NCI-H1694 treated with DMSO at 0.1 percent for 48 hours (cell line): ENCODE data around the gene CES3.
A peak's percentile ranks its signal among the peaks of the same experiment; 100 is the strongest.
"Not testable (repeated sequence)": the region's sequence is repeated elsewhere in the genome, so short reads cannot be mapped to it uniquely, and the experiment has no call there.

Source experiments
- DNase-seq: peaks from one replicate; lab custom pipeline; 2025; lab: John Stamatoyannopoulos, UW

Gene CES3

DNA sequence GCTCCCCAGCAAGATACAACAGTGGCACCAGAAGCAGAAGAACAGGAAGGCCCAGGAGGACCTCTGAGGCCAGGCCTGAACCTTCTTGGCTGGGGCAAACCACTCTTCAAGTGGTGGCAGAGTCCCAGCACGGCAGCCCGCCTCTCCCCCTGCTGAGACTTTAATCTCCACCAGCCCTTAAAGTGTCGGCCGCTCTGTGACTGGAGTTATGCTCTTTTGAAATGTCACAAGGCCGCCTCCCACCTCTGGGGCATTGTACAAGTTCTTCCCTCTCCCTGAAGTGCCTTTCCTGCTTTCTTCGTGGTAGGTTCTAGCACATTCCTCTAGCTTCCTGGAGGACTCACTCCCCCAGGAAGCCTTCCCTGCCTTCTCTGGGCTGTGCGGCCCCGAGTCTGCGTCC is 11.9 kb downstream of the CES3 start:
- DNase-seq, result no peak

DNA sequence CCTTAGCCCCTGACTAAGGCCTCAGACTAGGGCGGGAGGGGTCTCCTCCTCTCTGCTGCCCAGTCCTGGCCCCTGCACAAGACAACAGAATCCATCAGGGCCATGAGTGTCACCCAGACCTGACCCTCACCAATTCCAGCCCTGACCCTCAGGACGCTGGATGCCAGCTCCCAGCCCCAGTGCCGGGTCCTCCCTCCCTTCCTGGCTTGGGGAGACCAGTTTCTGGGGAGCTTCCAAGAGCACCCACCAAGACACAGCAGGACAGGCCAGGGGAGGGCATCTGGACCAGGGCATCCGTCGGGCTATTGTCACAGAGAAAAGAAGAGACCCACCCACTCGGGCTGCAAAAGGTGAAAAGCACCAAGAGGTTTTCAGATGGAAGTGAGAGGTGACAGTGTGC is 12.7 kb downstream of the CES3 start:
- no peak for DNase-seq

DNA sequence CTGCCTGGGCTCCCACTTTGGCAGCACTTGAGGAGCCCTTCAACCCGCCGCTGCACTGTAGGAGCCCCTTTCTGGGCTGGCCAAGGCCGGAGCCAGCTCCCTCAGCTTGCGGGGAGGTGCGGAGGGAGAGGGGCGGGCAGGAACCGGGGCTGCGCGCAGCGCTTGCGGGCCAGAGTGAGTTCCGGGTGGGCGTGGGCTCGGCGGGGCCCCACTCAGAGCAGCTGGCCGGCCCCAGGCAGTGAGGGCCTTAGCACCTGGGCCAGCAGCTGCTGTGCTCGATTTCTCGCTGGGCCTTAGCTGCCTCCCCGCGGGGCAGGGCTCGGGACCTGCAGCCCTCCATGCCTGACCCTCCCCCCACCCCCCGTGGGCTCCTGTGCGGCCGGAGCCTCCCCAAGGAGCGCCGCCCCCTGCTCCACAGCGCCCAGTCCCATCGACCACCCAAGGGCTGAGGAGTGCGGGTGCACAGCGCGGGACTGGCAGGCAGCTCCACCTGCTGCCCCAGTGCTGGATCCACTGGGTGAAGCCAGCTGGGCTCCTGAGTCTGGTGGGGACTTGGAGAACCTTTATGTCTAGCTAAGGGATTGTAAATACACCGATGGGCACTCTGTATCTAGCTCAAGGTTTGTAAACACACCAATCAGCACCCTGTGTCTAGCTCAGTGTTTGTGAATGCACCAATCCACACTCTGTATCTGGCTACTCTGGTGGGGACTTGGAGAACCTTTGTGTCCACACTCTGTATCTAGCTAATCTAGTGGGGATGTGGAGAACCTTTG is 13.3 kb downstream of the CES3 start:
- not testable (repeated sequence) for DNase-seq

DNA sequence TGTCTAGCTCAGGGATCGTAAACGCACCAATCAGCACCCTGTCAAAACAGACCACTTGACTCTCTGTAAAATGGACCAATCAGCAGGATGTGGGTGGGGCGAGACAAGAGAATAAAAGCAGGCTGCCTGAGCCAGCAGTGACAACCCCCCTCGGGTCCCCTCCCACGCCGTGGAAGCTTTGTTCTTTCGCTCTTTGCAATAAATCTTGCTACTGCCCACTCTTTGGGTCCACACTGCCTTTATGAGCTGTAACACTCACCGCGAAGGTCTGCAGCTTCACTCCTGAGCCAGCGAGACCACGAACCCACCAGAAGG is 13.8 kb downstream of the CES3 start:
- DNase-seq, result not testable (repeated sequence)

DNA sequence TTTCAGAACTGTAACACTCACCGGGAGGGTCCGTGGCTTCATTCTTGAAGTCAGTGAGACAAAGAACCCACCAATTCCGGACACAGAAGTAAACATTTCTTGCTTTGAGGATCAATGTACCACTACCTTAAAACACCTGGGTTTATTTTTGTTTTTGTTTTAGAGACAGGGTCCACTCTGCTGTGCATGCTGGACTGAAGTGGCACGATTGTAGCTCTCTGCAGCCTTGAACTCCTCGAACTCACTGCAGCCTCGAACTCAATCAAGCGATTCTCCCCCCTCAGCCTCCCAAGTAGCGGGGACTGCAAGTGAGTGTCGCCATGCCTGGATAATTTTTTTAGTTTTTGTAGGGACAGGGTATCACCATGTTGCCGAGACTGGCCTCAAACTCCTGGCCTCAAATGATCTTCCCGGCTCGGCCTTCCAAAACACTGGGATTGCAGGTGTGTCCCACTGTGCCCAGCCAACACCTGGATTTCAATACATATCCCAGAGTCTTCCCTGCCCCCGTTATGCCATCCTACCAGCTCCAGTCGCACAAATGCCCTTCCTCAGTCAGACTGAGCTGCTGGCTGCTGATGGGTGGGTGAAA is 14.3 kb downstream of the CES3 start:
- DNase-seq, result no peak

DNA sequence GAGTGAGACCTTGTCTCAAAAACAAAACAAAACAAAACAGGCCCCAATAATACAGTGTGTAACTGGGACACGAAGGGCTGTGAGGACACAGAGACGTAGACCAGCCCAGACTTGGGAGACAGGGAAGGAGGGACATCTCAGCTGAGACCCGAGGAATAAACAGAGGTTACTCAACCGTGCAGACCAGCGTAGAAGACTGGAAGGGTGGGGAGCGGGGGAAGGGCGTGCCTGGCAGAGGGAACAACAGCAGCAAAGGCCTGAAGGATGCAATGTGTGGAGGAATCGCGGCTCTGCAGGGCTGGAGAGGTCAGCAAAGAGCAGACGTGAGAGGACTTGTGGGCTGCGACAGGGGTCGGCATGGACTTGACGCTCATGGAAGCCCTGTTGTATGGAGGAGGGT is 15.7 kb downstream of the CES3 start:
- no peak for DNase-seq

DNA sequence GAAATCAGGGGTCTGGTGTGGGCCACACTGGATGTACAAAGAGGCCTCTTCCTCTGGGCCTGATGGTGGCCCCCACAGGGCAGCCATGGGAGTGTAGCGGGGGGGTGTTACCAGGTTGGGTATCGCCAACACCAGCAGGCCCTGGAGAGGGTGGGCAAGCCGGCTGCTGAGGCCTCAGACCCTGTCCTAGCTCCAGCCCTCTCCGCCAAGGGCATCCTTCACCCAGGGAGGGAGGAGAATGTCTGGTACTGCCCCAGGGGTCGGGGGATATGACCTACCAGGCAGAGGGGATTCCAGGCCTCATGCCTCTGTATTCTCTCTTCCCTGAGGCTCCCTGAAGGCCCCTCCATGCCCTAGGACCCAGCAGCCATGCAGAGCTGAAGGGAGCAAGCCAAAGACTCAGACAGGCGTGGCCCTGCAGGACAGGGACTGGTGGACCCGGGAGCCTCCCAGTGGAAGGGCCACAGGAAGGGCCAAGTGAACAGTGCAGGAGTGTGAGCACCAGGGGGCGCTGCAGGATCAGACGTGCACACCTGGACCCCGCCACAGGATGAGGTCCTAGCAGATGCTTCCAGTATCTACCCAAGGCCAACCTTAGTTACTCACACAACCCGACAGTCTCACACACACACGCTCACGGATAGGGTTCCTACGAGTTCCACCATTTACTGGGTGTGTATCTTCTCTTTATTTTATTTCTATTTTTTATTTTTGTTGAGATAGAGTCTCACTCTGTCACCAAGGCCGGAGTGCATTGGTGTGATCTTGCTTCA is 16.5 kb downstream of the CES3 start:
- DNase-seq, result peak; percentile 80

DNA sequence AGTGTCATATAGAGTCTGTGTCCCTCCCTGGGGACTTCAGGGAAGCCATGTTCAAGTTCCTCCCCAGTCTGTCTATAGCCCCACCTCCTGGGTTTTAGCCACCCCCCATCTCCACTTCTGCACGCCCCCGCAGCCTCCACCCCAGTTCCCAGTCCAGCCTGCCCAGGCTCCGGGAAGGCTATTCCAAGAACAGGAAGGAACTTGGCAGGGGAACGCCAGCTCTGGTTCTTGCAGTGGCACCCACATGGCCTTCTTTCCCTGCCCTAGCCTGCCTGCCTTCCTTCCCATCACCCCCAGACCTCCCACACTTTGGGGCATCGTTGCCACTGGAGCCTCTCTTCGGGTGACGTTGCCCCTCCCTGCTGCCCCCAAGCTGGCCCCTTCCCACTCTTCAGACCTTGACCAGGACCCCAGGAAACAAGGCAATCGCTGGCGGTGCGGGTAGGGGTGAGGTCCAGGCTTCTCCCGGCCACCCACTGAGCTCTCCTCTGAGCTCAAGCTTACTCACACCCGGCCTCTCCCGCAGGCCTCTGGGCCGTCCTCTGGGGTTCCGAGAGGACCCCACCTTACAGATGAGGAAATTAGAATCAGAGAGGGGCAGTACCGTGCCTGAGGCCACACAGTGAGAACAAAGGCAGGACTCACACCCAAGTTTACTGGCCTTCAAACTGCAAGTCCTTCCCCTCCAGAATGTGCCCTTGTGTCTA is 18.1 kb downstream of the CES3 start:
- DNase-seq, result no peak

DNA sequence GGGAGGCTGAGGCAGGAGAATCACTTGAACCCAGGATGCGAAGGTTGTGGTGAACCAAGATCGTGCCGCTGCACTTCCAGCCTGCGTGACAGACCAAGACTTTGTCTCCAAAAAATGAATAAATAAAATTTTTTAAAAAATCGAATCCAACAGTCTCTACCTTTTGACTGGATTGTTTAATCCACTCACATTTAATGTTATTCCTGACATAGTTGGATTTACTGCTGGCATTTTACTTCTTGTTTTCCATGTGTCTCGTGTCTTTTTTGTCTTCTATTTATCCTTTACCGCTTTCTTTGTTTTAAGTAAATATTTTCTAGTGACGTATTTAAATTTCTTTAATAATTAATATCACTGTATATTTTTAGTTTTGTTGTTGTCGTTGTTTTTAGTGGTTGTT is 22.0 kb downstream of the CES3 start:
- DNase-seq, result no peak

DNA sequence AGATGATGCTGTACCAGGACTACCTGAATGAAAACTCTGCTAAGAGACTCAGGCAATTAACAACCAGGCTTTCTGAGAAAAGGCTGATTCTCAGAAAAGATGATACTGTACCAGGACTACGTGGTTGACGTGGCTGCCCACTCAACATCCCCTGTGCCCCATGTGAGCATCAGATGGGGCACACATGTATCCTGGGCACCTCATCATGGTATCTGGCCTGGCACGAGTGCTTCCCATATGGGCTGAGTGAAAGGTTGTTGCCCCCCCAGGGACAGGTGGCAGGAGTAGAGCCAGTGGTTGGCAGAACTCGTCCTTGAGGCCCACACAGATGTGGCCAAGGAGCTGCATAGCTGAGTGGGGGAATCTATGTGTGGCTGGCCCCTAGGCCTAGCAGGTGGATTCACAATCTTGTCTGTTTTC is 23.8 kb downstream of the CES3 start:
- no peak for DNase-seq

DNA sequence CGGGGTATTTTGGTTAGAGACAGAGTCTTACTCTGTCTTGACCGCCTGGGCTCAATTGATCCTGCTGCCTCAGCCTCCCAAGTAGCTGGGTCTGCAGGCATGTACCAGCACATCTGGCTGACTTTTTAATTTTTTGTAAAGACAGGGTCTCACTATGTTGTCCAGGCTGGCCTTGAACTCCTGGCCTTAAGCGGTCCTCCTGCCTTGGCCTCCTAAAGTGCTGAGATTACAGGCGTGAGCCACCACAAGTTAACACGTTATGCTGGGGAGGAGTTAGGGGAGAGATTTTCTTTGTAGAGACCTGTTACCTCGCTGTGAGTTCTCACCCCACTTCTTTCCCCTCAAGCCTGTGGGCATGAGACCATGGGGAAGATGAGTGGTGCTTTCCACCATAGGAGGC is 25.5 kb downstream of the CES3 start:
- no peak for DNase-seq

DNA sequence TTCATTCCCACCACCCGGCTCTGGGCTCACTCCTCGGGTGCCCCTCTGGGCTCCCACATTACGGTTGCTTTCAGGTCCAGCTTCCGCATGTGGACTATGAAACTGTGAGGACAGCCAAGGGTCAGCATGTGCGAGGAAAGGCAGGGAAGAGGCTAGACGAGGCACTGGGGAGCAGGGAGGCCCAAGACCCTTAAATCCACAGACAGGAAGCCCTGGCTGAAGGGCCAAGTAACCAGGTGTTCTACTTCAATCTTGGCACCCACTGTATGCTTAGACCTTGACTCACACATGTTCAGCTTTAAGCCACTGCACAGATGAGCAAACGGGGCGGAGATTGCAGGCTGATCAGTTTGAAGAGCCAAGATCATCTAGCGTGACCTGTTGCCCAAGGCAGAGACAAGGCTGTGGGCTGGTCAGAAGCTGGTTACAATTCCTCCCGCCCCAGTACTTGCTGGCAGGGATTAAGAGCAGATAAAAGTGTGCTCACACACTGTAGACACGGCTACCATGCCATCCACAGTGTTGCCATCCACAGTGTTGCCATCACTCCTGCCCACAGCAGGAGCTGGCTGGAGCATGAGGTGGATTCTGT is 27.2 kb downstream of the CES3 start, which contains the start of gene CES4A:
Gene CES4A, plus strand, starts transcription at position 393 of the 592 bp plus-strand sequence. Its CDS starts 184 bp downstream, at position 577.
- DNase-seq, result no peak

DNA sequence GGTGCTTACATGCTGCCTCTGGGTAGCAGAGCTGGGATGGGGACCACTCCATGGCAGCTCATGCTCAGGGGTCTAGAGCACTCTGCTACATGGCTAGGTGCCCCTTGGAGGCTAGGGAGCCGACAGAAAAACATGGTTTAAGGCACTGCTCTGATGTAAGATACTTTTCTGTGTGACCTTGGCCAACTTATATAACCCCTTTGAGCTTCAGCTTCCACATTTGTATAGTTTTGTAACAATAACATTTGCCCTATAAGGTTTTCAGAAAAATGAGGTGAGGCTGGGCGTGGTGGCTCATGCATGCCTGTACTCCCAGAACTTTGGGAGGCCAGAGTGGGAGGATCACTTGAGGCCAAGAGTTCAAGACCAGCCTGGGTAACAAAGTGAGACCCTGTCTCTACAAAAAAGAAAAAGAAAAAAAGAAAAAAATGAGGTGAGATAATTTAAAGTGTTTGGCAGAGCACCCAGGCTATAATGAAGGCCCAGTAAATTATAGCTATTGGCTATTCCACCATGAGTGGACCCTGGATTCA is 30.5 kb downstream of the CES3 start:
- DNase-seq, result no peak

DNA sequence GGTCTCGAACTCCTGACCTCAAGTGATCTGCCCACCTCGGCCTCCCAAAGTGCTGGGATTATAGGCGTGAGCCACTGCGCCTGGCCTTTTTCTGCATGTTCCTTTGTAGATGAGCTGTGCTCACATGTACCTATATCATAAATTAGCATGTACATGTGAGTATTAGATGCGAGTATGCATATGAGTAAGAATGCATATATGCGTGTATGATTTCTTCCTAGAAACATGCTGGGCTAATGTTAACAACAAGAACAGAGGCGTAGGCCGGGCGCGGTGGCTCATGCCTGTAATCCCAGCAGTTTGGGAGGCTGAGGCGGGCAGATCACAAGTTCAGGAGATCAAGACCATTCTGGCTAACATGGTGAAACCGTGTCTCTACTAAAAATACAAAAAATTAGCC is 32.5 kb downstream of the CES3 start:
- DNase-seq, result not testable (repeated sequence)

DNA sequence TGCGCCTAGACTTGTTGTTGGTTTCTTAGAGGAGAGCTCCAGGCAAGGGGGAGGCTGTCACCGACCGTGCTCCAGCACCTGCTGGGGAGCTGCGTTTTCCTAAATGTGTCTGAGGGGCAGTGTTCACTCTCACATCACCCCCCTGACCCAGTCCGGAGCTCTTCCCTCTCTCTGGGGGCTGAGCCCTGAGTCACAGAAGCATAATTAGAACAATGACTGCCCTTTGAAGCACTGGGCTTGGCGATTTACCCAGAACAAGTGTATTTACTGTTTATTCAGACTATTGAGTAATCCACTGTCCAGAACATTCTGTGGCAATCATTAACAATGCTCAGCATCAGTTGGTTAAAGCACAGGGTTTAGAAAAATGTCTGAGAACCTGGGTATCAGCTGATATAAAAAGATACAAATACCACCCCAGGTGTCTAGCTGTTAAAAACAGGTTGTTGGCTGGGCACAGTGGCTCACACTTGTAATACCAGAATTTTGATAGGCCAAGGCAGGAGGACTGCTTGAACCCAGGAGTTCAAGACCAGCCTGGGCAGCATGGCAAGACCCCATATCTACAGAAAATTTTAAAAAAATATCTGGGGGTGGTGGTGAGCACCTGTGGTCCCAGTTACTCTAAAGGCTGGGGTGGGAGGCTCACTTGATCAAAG is 35.4 kb downstream of the CES3 start:
- no peak for DNase-seq

DNA sequence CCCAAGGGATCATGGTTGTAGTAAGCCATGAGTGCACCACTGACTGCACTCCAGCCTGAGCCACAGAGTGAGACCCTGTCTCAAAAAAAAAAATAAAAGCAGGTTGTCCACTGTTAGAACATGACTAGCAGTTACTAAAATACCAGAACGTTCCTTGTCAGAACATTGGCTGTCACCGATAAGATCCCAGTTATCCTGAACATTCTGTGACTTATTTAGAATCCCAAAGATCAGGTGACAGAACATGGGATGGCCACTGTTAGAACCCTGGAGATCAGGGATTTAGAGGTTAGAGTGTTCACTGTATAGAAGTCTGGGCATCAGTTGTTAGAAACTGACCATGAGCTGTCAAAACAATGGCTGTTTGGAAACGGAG is 35.9 kb downstream of the CES3 start:
- no peak for DNase-seq

DNA sequence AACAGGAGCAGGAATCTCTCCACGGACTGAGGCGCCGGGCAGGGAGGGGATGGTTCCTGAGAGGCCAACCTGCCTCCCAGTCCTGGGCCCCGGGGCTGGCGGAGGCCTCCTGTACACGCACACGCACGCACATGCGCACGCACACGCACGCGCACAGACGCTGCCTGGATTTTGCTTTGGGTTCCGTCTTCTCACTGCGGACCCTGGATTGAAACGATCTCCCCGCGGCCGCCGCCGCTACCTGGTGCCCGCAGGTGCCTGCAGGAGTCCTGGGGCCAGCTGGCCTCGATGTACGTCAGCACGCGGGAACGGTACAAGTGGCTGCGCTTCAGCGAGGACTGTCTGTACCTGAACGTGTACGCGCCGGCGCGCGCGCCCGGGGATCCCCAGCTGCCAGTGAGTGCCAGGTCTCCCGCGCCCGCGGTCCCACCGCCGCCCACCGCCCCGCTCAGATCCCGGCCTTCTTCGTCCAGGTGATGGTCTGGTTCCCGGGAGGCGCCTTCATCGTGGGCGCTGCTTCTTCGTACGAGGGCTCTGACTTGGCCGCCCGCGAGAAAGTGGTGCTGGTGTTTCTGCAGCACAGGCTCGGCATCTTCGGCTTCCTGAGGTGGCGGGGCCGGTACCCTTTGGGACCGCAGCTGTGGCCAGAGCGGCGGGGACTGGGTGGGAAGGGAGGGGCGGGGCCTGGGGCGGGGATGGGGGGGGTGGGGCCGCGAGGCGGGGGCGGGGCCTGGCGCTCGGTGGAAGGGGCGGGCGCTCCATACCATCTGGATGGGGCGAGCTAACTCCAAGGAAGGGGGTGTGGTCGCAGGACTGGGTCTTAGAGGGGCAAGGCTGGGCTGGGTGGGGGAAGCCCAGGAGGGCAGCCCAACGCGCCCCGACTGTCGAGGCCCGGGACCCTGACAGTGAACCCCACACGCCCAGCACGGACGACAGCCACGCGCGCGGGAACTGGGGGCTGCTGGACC is 39.6 kb downstream of the CES3 start:
- no peak for DNase-seq

DNA sequence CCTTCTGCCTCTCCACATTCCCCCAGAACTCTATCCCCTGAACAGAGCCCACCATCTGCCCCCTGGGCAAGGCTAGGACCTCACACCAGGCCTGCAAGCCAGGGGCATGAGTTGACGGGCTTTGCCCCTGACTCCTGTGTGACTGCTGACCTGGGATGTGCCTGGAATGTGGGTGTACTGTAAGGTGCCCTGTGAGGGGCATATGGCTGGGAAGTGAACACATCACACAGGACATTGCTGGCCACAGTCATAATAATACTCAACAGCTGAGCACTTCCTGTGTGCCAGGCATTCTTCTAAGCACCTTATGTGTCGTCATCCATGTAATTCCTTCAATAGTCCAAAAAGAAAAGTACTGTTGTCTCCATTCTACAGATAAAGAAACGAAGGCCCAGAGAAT is 40.7 kb downstream of the CES3 start:
- DNase-seq, result no peak

DNA sequence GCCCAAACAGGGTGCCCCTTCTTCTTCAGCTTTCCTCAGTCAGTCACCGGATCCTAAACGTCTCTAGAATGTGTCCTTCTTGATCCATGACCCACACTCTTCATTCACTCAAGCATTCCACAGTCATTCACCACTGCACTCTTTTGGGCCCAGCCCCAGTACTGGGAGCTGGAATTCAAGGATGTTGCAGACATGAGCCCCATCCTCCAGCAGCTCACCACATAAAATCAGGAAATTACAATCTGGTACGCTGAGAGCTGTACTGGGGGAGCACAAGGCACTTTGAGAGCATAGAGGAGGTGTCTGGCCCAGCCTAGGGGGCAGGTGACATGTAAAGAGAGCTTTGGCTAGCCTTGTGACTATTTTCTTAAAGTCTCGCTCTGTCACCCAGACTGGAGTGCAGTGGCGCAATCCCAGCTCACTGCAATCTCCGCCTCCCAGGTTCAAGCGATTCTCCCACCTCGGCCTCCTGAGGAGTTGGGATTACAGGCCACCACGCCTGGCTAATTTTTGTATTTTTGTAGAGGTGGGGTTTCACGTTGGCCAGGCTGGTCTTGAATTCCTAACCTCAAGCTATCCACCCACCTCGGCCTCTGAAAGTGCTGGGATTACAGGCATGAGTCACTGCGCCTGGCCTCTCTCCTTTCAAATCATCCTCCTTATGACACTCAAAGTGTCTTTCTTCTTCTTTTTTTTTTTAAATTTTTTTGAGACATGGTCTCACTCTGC is 46.0 kb downstream of the CES3 start:
- no peak for DNase-seq

DNA sequence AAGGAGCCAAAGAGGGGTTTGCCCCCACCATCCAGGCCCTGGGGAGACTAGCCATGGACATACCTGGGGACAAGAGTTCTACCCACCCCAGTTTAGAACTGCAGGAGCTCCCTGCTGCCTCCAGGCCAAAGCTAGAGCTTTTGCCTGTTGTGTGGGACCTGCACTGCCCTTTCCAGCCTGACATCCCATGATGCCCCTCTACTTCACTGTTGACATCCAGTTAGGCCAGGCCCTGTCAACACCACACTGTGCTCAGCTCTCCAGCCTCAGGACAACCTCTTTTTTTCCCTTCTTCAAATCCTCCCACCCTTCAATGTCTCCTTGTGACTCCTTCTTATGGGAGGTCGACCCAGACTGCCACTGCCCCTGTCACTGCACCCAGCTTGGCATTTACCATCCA is 48.1 kb downstream of the CES3 start:
- no peak for DNase-seq
